Liver (tissue), 9 donors: ENCODE measurements around the gene CYB5R4. TPM values are rescaled to one million over a fixed set of nuclear protein-coding genes. Genes with fewer than 3 reads are reported as not detected.

Source experiments
- DNase-seq: peaks from one replicate; pipeline ENCODE4 v3.0.0-alpha.2; 2017; ENCODE audit warnings: low spot score
- H3K27ac ChIP-seq, 2 donors: one replicate each; pipeline ENCODE4 v1.7.0; 2013; ENCODE audit warnings: inconsistent platforms in 2 of 2, low read length in 2 of 2, control low read depth in 1 of 2, low read depth in 1 of 2, mild to moderate bottlenecking in 1 of 2
- H3K27me3 ChIP-seq, 4 donors: one replicate each; pipeline versions ENCODE4 v1.6.1 to v1.7.0; 2013; ENCODE audit warnings: low read length in 3 of 4, inconsistent platforms in 1 of 4, mild to moderate bottlenecking in 1 of 4, moderate library complexity in 1 of 4; ENCODE audit not compliant: control insufficient read depth in 4 of 4, insufficient read depth in 4 of 4
- H3K36me3 ChIP-seq, 4 donors: one replicate each; pipeline versions ENCODE4 v1.6.1 to v1.7.0; 2013; ENCODE audit warnings: low read length in 3 of 4, mild to moderate bottlenecking in 3 of 4, low read depth in 1 of 4, moderate library complexity in 1 of 4; ENCODE audit not compliant: control insufficient read depth in 4 of 4, insufficient read depth in 3 of 4
- H3K4me1 ChIP-seq, 4 donors: one replicate each; pipeline versions ENCODE4 v1.6.1 to v1.7.0; 2013; ENCODE audit warnings: low read length in 3 of 4, mild to moderate bottlenecking in 3 of 4, moderate library complexity in 1 of 4; ENCODE audit not compliant: control insufficient read depth in 4 of 4, insufficient read depth in 4 of 4
- H3K4me3 ChIP-seq, 3 donors: one replicate each; pipeline versions ENCODE4 v1.6.1 to v1.7.0; 2013; ENCODE audit warnings: low read length in 3 of 3, control low read depth in 1 of 3, low read depth in 1 of 3, mild to moderate bottlenecking in 1 of 3
- H3K9ac ChIP-seq, 2 donors: one replicate each; pipeline ENCODE4 v1.7.0; 2013; ENCODE audit warnings: low read length in 2 of 2, mild to moderate bottlenecking in 2 of 2, moderate library complexity in 2 of 2, control low read depth in 1 of 2, low read depth in 1 of 2
- H3K9me3 ChIP-seq, 4 donors: one replicate each; pipeline versions ENCODE4 v1.6.1 to v1.7.0; 2013; ENCODE audit warnings: low read length in 3 of 4; ENCODE audit not compliant: control insufficient read depth in 4 of 4
- ATF3 ChIP-seq: IDR thresholded peaks from 2 replicates; pipeline ENCODE4 v1.6.1; 2016; ENCODE audit warnings: antibody characterized with exemption
- GABPA ChIP-seq, 2 donors: IDR thresholded peaks in 1 of 2; conservative IDR thresholded peaks in 1 of 2; 2 replicates each; pipeline ENCODE4 v1.6.1; 2016; ENCODE audit warnings: antibody characterized with exemption in 2 of 2, mild to moderate bottlenecking in 1 of 2, moderate library complexity in 1 of 2
- HNF4A ChIP-seq, 2 donors: conservative IDR thresholded peaks; 2 replicates each; pipeline ENCODE4 v1.6.1; 2016; ENCODE audit warnings: antibody characterized with exemption in 2 of 2, mild to moderate bottlenecking in 2 of 2
- HNF4G ChIP-seq: IDR thresholded peaks from 2 replicates; pipeline ENCODE4 v1.6.1; 2016; ENCODE audit warnings: antibody characterized with exemption
- JUND ChIP-seq, 2 donors: IDR thresholded peaks; 2 replicates each; pipeline ENCODE4 v1.6.1; 2016; ENCODE audit warnings: antibody characterized with exemption in 2 of 2
- MAX ChIP-seq: IDR thresholded peaks from 2 replicates; pipeline ENCODE4 v1.6.1; 2016; ENCODE audit warnings: antibody characterized with exemption
- NR2F2 ChIP-seq: IDR thresholded peaks from 2 replicates; pipeline ENCODE4 v1.6.1; 2016; ENCODE audit warnings: antibody characterized with exemption
- RAD21 ChIP-seq, 2 donors: IDR thresholded peaks; 2 replicates each; pipeline ENCODE4 v1.6.1; 2016; ENCODE audit warnings: antibody characterized with exemption in 2 of 2, mild to moderate bottlenecking in 2 of 2
- REST ChIP-seq: IDR thresholded peaks from 2 replicates; pipeline ENCODE4 v1.6.1; 2016; ENCODE audit warnings: antibody characterized with exemption, mild to moderate bottlenecking
- SP1 ChIP-seq: IDR thresholded peaks from 2 replicates; pipeline ENCODE4 v1.6.1; 2018; ENCODE audit warnings: antibody characterized with exemption, mild to moderate bottlenecking
- YY1 ChIP-seq: IDR thresholded peaks from 2 replicates; pipeline ENCODE4 v1.6.1; 2016; ENCODE audit warnings: antibody characterized with exemption, mild to moderate bottlenecking
- ZBTB33 ChIP-seq: IDR thresholded peaks from 2 replicates; pipeline ENCODE4 v1.6.1; 2016; ENCODE audit warnings: antibody characterized with exemption
- WGBS: extraction: QIAGEN DNeasy Blood & Tissue Kit; methylation state at CpG from one replicate; pipeline ENCODE4 v1.1.7; 2013; 5-methylcytosine and 5-hydroxymethylcytosine counted together
- polyA plus RNA-seq, 2 donors: library from polyadenylated mRNA; stranded (reverse) in 1 of 2; unstranded in 1 of 2; fragments of 200-250 nt in 1 of 2; fragments of >200 nt in 1 of 2; fragmentation: Nextera tagmentation in 1 of 2; extraction: Ambion mirVana in 1 of 2; gene quantifications; one replicate each; pipeline versions ENCODE4 v1.2.1 to v1.2.3, GENCODE V29; 2013 to 2015
- total RNA-seq, 2 donors: library from RNA; depleted of rRNA; stranded (reverse); fragments of >200 nt; gene quantifications; one replicate each; pipeline ENCODE4 v1.2.3, GENCODE V29; 2014
- donor health status: healthy.
- donor health status: healthy.
- donor health status: healthy.
- donor health status: healthy.
- donor health status: healthy.

CYB5R4 gene
- total and polyA plus RNA-seq, 4 donors = 3.4 to 7.8 (median 5.4) TPM

- Histone ChIP-seq H3K36me3 (no peaks in the 10 kb centered on the region), H3K9ac (no peak overlapping the region), H3K4me1 (no peaks in the 10 kb centered on the region), H3K27me3 (peaks cover 0 to 7% (median 0%) of the 10 kb centered on the region in 4 donors), H3K9me3 (no peaks in the 10 kb centered on the region), H3K27ac (no peak overlapping the region), H3K4me3 (no peak overlapping the region)
- no peak for DNase-seq
- 70% methylated on average over 1 of the region's 1 CpG for WGBS
- TF ChIP-seq ATF3 = no peak
These were observed 143.6 kb downstream of the CYB5R4 start for GRCh38 chr6:84003131-84003530.

- H3K9ac ChIP-seq = no peak overlapping the region
- H3K4me3 ChIP-seq = no peak overlapping the region
- 80% methylated on average over 4 of the region's 4 CpGs for WGBS
- H3K9me3 ChIP-seq = no peaks in the 10 kb centered on the region
- H3K27me3 ChIP-seq = peaks cover 0 to 7% (median 0%) of the 10 kb centered on the region in 4 donors
- H3K4me1 ChIP-seq = no peaks in the 10 kb centered on the region
- TF ChIP-seq ATF3 (no peak), NR2F2 (no peak), YY1 (no peak), JUND (IDR thresholded peaks at IDR 0.05) (no peak), RAD21 (IDR thresholded peaks at IDR 0.05) (no peak), SP1 (no peak), ZBTB33 (no peak), GABPA (IDR thresholded peaks at IDR 0.05 in 1 of 2, conservative IDR thresholded peaks at IDR 0.05 in 1 of 2) (no peak), REST (no peak), MAX (no peak), HNF4A (conservative IDR thresholded peaks at IDR 0.05) (no peak)
- no peak for DNase-seq
- H3K27ac ChIP-seq = no peak overlapping the region
- no peaks in the 10 kb centered on the region for H3K36me3 ChIP-seq
These were observed 144.2 kb downstream of the CYB5R4 start for GRCh38 chr6:84003654-84004053.

GRCh38 chr6:84007871-84008270 is 148.4 kb downstream of the CYB5R4 start:
- no peak for TF ChIP-seq HNF4G
- H3K27me3 ChIP-seq = peaks cover 0 to 5% (median 0%) of the 10 kb centered on the region in 4 donors
- WGBS = 73% methylated on average over 5 of the region's 5 CpGs

More at GRCh38 chr6:84007871-84008270, 148.4 kb downstream of the CYB5R4 start:
- no peaks in the 10 kb centered on the region for H3K36me3 ChIP-seq
- H3K4me1 ChIP-seq = no peaks in the 10 kb centered on the region
- DNase-seq = no peak
- no peak overlapping the region for H3K27ac ChIP-seq
- H3K4me3 ChIP-seq = no peak overlapping the region
- H3K9me3 ChIP-seq = no peaks in the 10 kb centered on the region
- H3K9ac ChIP-seq = no peak overlapping the region
